ENCODE data around the gene PSMB5. TPM values are rescaled to one million over a fixed set of nuclear protein-coding genes. Genes with fewer than 3 reads are reported as not detected.

Gene PSMB5
- total RNA-seq, 1 donor from 2014 or later: 73.6 TPM

- intact Hi-C loops (cut with micrococcal nuclease): no loop called here
Observed at GRCh38 chr14:23060536-23061260, 26.0 kb upstream of the PSMB5 start.

GRCh38 chr14:23058654-23059504 is 24.2 kb upstream of the PSMB5 start:
- intact Hi-C loops (cut with micrococcal nuclease): loop anchor here (1.0 to 10.0 kb wide), 11 partner anchors 10 to 1144 kb away; partner anchors contain the start of genes ACIN1, C14orf119, DAD1 and PRMT5

GRCh38 chr14:23057757-23058653 is 23.3 kb upstream of the PSMB5 start:
- intact Hi-C loops (cut with micrococcal nuclease): loop anchor here (1.0 to 10.0 kb wide), 11 partner anchors 11 to 1143 kb away; partner anchors contain the start of genes ACIN1, C14orf119, DAD1 and PRMT5

GRCh38 chr14:23056956-23057756 is 22.5 kb upstream of the PSMB5 start, which contains the start of gene CDH24:
CDH24 (minus strand) TSS chr14:23057520; CDS start chr14:23055733, 1,787 bp downstream.
- intact Hi-C loops (cut with micrococcal nuclease): loop anchor here (1.0 to 10.0 kb wide), 4 partner anchors 23 to 1142 kb away; partner anchors contain the start of genes DAD1 and PSMB5

GRCh38 chr14:23056145-23056955 is 21.6 kb upstream of the PSMB5 start:
- intact Hi-C loops (cut with micrococcal nuclease): loop anchor here (1.0 to 10.0 kb wide), 4 partner anchors 22 to 1142 kb away; partner anchors contain the start of genes DAD1 and PSMB5

GRCh38 chr14:23055621-23056144 is 21.0 kb upstream of the PSMB5 start:
- intact Hi-C loops (cut with micrococcal nuclease): loop anchor here (1.0 to 10.0 kb wide), 4 partner anchors 21 to 1141 kb away; partner anchors contain the start of genes DAD1 and PSMB5

- intact Hi-C loops (cut with micrococcal nuclease): loop anchor here (5.0 to 10.0 kb wide), 3 partner anchors 468 to 1140 kb away; partner anchors contain the start of gene DAD1
Observed at GRCh38 chr14:23055147-23055550, 20.4 kb upstream of the PSMB5 start.

- intact Hi-C loops (cut with micrococcal nuclease): loop anchor here (10.0 kb wide), 1 partner anchor 1139 kb away; no protein-coding TSS in a partner anchor
Observed at GRCh38 chr14:23054000-23054811, 19.5 kb upstream of the PSMB5 start.

- intact Hi-C loops (cut with micrococcal nuclease): loop anchor here (10.0 kb wide), 1 partner anchor 1139 kb away; no protein-coding TSS in a partner anchor
Observed at GRCh38 chr14:23053426-23053825, 18.7 kb upstream of the PSMB5 start.

- intact Hi-C loops (cut with micrococcal nuclease): loop anchor here (10.0 kb wide), 1 partner anchor 1138 kb away; no protein-coding TSS in a partner anchor
Observed at GRCh38 chr14:23052671-23053070, 18.0 kb upstream of the PSMB5 start.

- intact Hi-C loops (cut with micrococcal nuclease): loop anchor here (10.0 kb wide), 1 partner anchor 1137 kb away; no protein-coding TSS in a partner anchor
Observed at GRCh38 chr14:23052182-23052623, 17.5 kb upstream of the PSMB5 start.

- intact Hi-C loops (cut with micrococcal nuclease): loop anchor here (10.0 kb wide), 1 partner anchor 1137 kb away; no protein-coding TSS in a partner anchor
Observed at GRCh38 chr14:23051141-23052057, 16.7 kb upstream of the PSMB5 start.

- intact Hi-C loops (cut with micrococcal nuclease): no loop called here
Observed at GRCh38 chr14:23049011-23049410, 14.3 kb upstream of the PSMB5 start.

- intact Hi-C loops (cut with micrococcal nuclease): no loop called here
Observed at GRCh38 chr14:23047751-23048693, 13.3 kb upstream of the PSMB5 start.

- intact Hi-C loops (cut with micrococcal nuclease): no loop called here
Observed at GRCh38 chr14:23047034-23047634, 12.4 kb upstream of the PSMB5 start.
